Hepatocyte (in vitro differentiated cells): ENCODE data around the gene ZNRF4.

ENCODE experiments used
- EZH2phosphoT487 ChIP-seq: fragments of 200-600 bp; sonication (generic); IDR thresholded peaks from one replicate; pipeline ENCODE4 v1.6.1; 2018; ENCODE audit warnings: antibody characterized with exemption, mild to moderate bottlenecking, low read depth, moderate library complexity; ENCODE audit not compliant: unreplicated experiment, severe bottlenecking
- TF ChIP-seq, protein P1 (sequence below): fragments of 200-600 bp; sonication (generic); IDR thresholded peaks from 2 replicates; pipeline ENCODE4 v1.5.1; 2016; ENCODE audit warnings: antibody characterized with exemption, mild to moderate bottlenecking; ENCODE audit not compliant: poor library complexity

DNA sequence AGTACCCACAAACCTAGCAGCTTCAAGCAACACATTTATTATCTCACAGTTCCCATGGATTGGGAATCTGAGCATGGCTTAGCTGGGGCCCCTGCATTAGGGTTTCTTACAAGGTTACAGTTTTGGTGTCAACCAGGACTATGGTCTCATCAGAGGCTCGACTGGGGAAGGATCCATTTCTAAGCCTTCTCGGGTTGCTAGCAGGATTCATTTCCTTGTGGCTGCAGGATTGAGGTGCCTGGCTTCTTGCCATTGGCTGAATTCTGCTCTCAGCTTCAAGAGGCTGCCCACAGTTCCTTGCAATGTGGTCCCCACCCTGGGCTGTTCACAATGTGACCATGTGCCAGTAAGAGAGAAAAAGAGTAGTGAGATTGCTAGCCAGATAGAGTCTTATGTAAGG lies 26.7 kb downstream of the ZNRF4 start:
- no peak for TF ChIP-seq EZH2phosphoT487
- TF ChIP-seq, protein P1, sequence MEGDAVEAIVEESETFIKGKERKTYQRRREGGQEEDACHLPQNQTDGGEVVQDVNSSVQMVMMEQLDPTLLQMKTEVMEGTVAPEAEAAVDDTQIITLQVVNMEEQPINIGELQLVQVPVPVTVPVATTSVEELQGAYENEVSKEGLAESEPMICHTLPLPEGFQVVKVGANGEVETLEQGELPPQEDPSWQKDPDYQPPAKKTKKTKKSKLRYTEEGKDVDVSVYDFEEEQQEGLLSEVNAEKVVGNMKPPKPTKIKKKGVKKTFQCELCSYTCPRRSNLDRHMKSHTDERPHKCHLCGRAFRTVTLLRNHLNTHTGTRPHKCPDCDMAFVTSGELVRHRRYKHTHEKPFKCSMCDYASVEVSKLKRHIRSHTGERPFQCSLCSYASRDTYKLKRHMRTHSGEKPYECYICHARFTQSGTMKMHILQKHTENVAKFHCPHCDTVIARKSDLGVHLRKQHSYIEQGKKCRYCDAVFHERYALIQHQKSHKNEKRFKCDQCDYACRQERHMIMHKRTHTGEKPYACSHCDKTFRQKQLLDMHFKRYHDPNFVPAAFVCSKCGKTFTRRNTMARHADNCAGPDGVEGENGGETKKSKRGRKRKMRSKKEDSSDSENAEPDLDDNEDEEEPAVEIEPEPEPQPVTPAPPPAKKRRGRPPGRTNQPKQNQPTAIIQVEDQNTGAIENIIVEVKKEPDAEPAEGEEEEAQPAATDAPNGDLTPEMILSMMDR, result no peak
